KMS-11 (cell line): ENCODE data around the gene KDM7A.
"Not testable (repeated sequence)": the region's sequence is repeated elsewhere in the genome, so short reads cannot be mapped to it uniquely, and the experiment has no call there.

Experiments used
- H2AFZ ChIP-seq: fragments of 200-600 bp; sonication (generic); 2 replicates; pipeline ENCODE4 v1.6.1; 2016; ENCODE audit warnings: antibody characterized with exemption, mixed run types, low read depth
- H3K27ac ChIP-seq: fragments of 200-600 bp; sonication (generic); 2 replicates; pipeline ENCODE4 v1.6.1; 2016; ENCODE audit warnings: mild to moderate bottlenecking, mixed run types
- H3K27me3 ChIP-seq: fragments of 200-600 bp; sonication (generic); 2 replicates; pipeline ENCODE4 v1.6.1; 2017; ENCODE audit warnings: mild to moderate bottlenecking, low read depth, mixed run types, moderate library complexity; ENCODE audit not compliant: insufficient read depth
- H3K36me3 ChIP-seq: fragments of 200-600 bp; sonication (generic); 2 replicates; pipeline ENCODE4 v1.6.1; 2017; ENCODE audit warnings: mild to moderate bottlenecking, mixed run types; ENCODE audit not compliant: insufficient read depth
- H3K4me1 ChIP-seq: fragments of 200-600 bp; sonication (generic); 2 replicates; pipeline ENCODE4 v1.6.1; 2016; ENCODE audit warnings: mild to moderate bottlenecking, low read depth, mixed run types; ENCODE audit not compliant: poor library complexity, severe bottlenecking
- H3K4me2 ChIP-seq: fragments of 200-600 bp; sonication (generic); 2 replicates; pipeline ENCODE4 v1.7.0; 2016; ENCODE audit warnings: mild to moderate bottlenecking, mixed run types
- H3K4me3 ChIP-seq: fragments of 200-600 bp; sonication (generic); IDR thresholded peaks from 2 replicates; pipeline ENCODE4 v1.6.1; 2017; ENCODE audit warnings: low read depth, low read length, mixed read lengths; ENCODE audit not compliant: insufficient read depth
- H3K79me2 ChIP-seq: fragments of 200-600 bp; sonication (generic); 2 replicates; pipeline ENCODE4 v1.6.1; 2016; ENCODE audit warnings: low read depth, mixed run types; ENCODE audit not compliant: insufficient read depth
- H3K9ac ChIP-seq: fragments of 200-600 bp; sonication (generic); 2 replicates; pipeline ENCODE4 v1.6.1; 2016; ENCODE audit warnings: mild to moderate bottlenecking, mixed run types
- H4K20me1 ChIP-seq: fragments of 200-600 bp; sonication (generic); 2 replicates; pipeline ENCODE4 v1.6.1; 2016; ENCODE audit warnings: mild to moderate bottlenecking, mixed run types; ENCODE audit not compliant: insufficient read depth
- CTCF ChIP-seq: fragments of 200-600 bp; sonication (generic); conservative IDR thresholded peaks from 2 replicates; pipeline ENCODE4 v1.6.1; 2017; ENCODE audit warnings: low read depth, mild to moderate bottlenecking, antibody characterized with exemption, low read length, moderate library complexity, mixed read lengths

The KDM7A gene

GRCh38 chr7:140127360-140128127, 49.2 kb downstream of the KDM7A start:
- Histone ChIP-seq H2AFZ (no peak overlapping the region), H4K20me1 (no peaks in the 10 kb centered on the region), H3K4me3 (no peak overlapping the region), H3K4me1 (no peaks in the 10 kb centered on the region), H3K4me2 (no peak overlapping the region), H3K36me3 (no peaks in the 10 kb centered on the region), H3K9ac (no peak overlapping the region), H3K27me3 (no peaks in the 10 kb centered on the region), H3K79me2 (no peaks in the 10 kb centered on the region), H3K27ac (no peak overlapping the region)
- TF ChIP-seq CTCF: no peak

GRCh38 chr7:140126435-140127034, 50.2 kb downstream of the KDM7A start:
- no peaks in the 10 kb centered on the region for H3K27me3 ChIP-seq
- H3K4me1 ChIP-seq: no peaks in the 10 kb centered on the region
- H3K36me3 ChIP-seq: no peaks in the 10 kb centered on the region
- no peak for TF ChIP-seq CTCF
- H2AFZ ChIP-seq: no peak overlapping the region
- no peaks in the 10 kb centered on the region for H4K20me1 ChIP-seq
- no peak overlapping the region for H3K9ac ChIP-seq
- no peak overlapping the region for H3K4me3 ChIP-seq
- H3K27ac ChIP-seq: no peak overlapping the region
- no peak overlapping the region for H3K4me2 ChIP-seq
- H3K79me2 ChIP-seq: no peaks in the 10 kb centered on the region

- H3K4me1 ChIP-seq: no peaks in the 10 kb centered on the region
- no peak overlapping the region for H3K4me2 ChIP-seq
- no peak overlapping the region for H3K9ac ChIP-seq
- no peaks in the 10 kb centered on the region for H3K36me3 ChIP-seq
- no peak overlapping the region for H2AFZ ChIP-seq
- no peaks in the 10 kb centered on the region for H3K79me2 ChIP-seq
- H3K4me3 ChIP-seq: no peak overlapping the region
- H3K27ac ChIP-seq: no peak overlapping the region
- H3K27me3 ChIP-seq: no peaks in the 10 kb centered on the region
- H4K20me1 ChIP-seq: no peaks in the 10 kb centered on the region
- TF ChIP-seq CTCF: no peak
These were observed 53.8 kb downstream of the KDM7A start for GRCh38 chr7:140122965-140123364.

GRCh38 chr7:140121326-140121725, 55.5 kb downstream of the KDM7A start:
- Histone ChIP-seq H3K79me2 (no peaks in the 10 kb centered on the region), H3K27ac (no peak overlapping the region), H3K36me3 (no peaks in the 10 kb centered on the region), H2AFZ (no peak overlapping the region), H3K9ac (no peak overlapping the region), H3K4me1 (no peaks in the 10 kb centered on the region), H3K27me3 (no peaks in the 10 kb centered on the region), H3K4me2 (no peak overlapping the region), H3K4me3 (no peak overlapping the region), H4K20me1 (no peaks in the 10 kb centered on the region)
- no peak for TF ChIP-seq CTCF

- not testable (repeated sequence) for H3K79me2 ChIP-seq, H3K4me2 ChIP-seq, H3K36me3 ChIP-seq, H3K27ac ChIP-seq, H3K9ac ChIP-seq, H4K20me1 ChIP-seq, H3K27me3 ChIP-seq, H3K4me1 ChIP-seq, H2AFZ ChIP-seq, H3K4me3 ChIP-seq
These were observed 62.0 kb downstream of the KDM7A start for GRCh38 chr7:140114817-140115216.

- H3K79me2 ChIP-seq, H3K4me3 ChIP-seq, H3K9ac ChIP-seq, H4K20me1 ChIP-seq, H3K36me3 ChIP-seq, H3K27ac ChIP-seq, H3K27me3 ChIP-seq, H3K4me1 ChIP-seq, H2AFZ ChIP-seq, H3K4me2 ChIP-seq: not testable (repeated sequence)
These were observed 68.0 kb downstream of the KDM7A start for GRCh38 chr7:140108777-140109176.
